Skeletal muscle cell (primary cell): ENCODE measurements around the gene AADAC.
"Not testable (repeated sequence)": the region's sequence is repeated elsewhere in the genome, so short reads cannot be mapped to it uniquely, and the experiment has no call there.

ENCODE experiments used
- DNase-seq: peaks from one replicate; pipeline ENCODE4 v3.0.0-alpha.2; 2010; ENCODE audit warnings: low read depth
- H3K4me3 ChIP-seq: 2 replicates; pipeline ENCODE4 v1.5.1; 2011; ENCODE audit warnings: low read depth, mild to moderate bottlenecking, control low read depth, low read length, moderate library complexity

Gene AADAC

DNA sequence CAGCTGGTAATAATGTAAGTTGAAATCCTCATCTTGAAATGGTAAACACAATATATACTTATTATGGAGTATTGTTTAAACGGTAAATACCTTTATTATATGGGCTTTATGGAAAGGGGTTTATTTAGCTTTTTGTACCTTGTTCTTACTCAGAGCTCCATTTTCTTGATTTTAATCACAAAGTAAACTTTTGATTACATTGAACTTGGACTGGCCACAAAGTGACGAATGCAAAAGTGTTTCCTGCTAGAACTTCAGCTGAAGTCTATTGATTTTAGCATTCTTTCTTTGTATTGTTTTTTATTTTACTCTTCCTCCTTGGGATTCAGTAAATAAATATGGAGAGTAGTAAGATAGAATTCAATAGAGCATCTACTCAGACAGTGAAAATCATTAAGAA, 19.8 kb upstream of the AADAC start:
- no peak for DNase-seq
- H3K4me3 ChIP-seq, result no peak overlapping the region

DNA sequence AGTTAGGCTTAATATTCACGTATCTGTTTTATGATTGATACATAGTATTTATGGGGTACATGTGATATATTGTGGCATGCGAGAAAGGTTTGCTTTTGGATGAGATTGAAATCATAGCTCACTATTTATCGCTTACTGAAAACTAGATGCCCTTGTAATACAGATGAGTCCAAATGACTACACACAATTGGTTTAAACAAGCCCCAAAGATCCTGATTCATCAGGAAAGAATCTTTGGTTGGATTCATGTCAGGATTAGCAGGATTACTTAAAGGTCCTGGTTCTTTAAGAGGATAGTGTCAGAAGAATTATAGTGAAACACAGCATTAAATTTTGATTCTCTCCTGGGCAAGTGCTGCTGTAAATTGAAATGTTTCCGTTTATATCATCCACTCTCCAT, 18.6 kb upstream of the AADAC start:
- H3K4me3 ChIP-seq, result no peak overlapping the region
- peak; percentile 52 for DNase-seq

DNA sequence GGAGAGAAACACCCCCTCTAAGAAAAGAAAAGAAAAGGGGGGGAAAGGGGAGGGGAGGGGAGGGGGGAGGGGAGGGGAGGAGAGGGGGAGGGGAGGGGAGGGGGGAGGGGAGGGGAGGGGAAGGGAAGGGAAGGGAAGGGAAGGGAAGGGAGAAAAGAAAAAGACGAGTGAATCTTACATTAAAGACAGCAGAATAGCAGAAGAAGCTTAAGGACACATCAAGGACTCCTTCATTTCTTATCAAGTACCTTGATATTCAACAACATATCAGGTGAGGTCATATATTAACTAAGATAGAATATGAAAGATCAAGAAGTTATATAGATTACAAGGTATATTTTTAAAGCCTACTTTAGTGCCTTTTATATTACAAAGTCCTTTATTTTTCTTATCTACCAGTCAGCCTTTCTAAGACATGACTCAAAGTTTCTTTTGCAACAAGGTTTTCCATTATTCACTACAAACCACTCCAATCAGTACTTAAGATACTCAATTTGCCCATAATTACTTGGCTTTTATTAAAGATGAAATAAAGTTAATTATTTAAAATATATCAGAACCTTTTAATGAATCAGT, 17.7 kb upstream of the AADAC start:
- no peak for DNase-seq
- H3K4me3 ChIP-seq, result no peak overlapping the region

DNA sequence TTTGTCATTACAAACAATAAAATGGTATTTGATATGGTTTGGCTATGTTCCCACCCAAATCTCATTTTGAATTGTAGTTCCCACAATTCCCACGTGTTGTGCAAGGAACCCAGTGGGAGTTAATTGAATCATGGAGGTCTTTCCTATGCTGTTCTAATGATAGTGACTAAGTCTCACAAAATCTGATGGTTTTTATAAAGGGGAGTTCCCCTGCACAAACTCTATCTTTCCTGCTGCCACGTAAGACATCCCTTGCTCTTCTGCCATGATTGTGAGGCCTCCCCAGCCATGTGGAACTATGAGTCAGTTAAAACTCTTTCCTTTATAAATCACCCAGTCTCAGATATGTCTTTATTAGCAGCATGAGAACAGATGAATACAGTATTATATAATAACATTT, 15.4 kb upstream of the AADAC start:
- no peak overlapping the region for H3K4me3 ChIP-seq
- peak; percentile 71 for DNase-seq

DNA sequence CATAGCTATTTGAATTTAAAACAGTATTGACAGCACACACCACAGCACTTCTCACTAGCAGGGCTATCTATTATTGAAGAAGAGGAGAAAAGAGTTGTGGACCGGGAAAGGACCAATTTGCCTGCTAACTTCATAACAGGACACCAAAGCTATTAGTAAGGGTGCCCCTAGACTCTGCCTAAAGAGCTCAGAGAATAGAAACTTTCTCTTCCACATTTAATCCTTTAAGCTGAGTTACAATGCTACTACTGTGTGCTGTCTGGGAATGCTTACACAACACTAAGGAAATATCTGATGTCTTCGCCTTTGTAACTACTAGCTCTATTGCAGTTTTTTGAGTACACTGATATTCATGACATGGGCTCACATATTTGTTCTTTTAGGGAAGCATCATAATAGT, 13.5 kb upstream of the AADAC start:
- no peak overlapping the region for H3K4me3 ChIP-seq
- DNase-seq, result no peak

DNA sequence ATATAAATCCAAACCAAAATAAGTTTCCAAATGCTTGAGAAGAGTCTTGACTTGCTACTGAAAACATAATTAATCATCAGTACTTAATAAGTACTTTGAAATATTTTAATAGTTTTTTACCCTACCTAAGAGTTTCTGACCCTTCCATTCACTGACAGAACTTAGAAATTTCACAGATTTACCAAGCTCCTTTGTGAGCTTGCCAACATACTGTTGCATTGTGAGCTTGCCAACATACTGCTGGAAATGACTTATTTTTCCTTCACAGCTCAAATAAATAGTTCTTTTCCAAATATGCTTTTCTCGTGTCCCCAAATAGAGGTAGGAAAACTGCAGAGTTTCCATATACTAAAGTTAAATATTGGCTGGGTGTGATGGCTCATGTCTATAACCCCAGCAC, 9.6 kb upstream of the AADAC start:
- no peak for DNase-seq
- H3K4me3 ChIP-seq, result no peak overlapping the region

DNA sequence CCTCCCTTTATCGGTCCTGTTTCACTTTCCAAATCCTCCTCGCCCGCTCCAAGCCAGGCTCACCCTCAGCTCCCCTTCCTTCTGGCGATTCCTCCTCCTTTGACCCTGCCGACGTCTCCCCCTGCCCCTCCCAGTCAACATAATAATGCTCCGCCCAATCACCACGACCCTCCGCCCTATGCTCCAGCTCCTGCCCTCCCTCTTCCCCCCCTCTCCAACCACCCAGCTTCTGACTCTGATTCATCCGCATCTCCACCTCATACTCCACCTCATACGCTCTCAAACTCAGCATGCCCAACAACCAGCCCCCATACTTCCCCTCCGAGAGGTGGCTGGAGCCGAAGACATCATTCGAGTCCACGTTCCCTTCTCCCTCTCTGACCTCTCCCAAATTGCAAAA, 7.1 kb upstream of the AADAC start:
- DNase-seq, result no peak
- no peak overlapping the region for H3K4me3 ChIP-seq

DNA sequence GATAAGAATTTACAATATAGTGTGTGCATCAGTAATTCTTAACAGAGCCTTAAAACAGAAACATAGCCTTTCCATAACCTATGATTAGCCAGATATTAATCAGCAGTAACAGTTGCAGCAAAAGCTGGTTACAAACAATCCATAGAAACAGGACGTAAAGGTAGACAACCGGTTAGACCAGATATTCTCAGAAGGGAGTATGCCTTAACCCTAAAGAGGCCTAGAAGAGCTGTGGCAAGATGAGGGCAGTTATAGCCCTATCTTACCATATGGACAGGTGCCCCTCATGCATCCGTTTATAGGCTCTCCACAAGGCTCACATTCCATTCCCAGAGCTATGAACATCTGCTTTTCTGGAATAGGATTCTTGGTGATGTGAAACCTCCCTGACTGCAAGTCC, 5.0 kb upstream of the AADAC start:
- H3K4me3 ChIP-seq, DNase-seq: not testable (repeated sequence)

DNA sequence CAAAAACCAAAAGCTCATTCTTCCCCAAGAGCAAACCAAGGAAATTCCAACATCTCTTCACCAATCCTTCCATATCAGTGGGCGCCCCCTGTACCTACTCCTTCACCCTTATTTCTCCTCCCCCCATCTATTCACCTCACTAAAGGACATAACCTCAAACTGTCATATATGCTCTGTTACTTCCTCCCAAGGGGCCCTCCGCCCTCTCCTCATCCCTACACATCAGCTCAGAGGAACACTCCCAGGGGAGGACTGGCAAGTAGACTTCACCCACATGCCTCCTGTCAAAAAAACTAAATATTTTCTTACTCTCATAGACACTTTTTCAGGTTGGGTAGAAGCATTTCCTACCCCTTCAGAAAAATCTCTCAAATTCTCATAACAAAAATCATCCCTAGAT, 2.4 kb upstream of the AADAC start:
- no peak for DNase-seq
- no peak overlapping the region for H3K4me3 ChIP-seq

DNA sequence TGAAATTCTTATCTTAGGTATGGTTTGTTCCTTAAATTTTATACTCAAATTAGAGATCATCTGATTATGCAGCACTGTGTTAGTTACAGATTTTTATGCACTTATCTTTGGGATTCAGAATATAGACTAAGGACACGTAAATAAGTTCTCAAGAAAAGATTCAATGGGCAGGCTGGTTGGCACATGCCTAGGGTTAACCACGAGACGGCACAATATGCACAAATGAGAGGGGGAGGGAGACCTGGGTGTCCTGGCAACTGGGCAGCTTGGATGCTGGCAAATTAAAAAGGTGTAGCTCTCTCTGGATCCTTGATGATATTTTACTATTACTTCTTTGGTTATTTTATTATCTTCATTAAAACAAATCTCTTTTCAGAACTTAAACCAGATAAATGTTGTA, 672 bp downstream of the AADAC start:
- no peak for DNase-seq

DNA sequence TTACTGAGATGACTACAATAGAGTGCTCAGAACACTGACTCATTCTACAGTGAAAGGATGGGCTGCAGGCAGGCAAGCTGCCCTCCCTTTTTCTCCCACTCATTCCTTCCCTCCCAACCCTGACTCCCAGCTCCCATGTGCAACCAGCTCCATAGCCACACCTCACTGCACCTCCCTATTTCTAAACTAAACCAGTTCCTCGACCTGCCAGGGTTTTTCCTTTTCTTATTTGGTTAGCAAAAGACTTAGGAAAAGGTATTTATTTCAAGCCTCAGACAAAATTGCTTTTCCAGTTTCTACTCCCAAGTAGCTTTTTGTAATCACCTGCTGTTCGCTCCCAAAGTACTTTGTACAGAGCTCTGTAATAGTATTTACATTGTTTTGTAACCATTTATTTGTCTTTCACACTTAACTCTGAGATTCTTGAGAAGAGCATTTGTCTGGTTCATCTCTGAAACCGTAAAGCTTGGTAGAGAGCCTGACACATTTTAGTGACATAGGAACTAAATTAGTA, 2.2 kb downstream of the AADAC start:
- DNase-seq, result peak; percentile 24
- H3K4me3 ChIP-seq, result no peak overlapping the region

More for the DNA sequence above, 672 bp downstream of the AADAC start:
- H3K4me3 ChIP-seq, result no peak overlapping the region

DNA sequence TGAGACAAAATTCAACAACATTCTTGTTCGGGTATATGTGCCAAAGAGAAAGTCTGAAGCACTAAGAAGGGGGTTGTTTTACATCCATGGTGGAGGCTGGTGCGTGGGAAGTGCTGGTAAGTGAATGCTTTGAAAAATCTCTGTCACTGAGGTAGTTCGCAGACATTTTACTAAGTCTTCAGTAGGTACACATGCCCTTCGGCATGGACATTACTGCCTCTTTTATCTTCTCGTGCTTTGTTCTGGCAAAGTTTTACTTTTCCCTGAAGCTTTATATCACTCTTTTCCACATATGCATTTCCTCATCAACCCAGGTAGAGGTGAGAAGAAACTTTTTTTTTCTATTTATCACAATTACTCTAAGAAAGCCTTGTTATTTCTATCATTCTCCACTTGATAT, 3.6 kb downstream of the AADAC start:
- H3K4me3 ChIP-seq, result no peak overlapping the region
- DNase-seq, result no peak

DNA sequence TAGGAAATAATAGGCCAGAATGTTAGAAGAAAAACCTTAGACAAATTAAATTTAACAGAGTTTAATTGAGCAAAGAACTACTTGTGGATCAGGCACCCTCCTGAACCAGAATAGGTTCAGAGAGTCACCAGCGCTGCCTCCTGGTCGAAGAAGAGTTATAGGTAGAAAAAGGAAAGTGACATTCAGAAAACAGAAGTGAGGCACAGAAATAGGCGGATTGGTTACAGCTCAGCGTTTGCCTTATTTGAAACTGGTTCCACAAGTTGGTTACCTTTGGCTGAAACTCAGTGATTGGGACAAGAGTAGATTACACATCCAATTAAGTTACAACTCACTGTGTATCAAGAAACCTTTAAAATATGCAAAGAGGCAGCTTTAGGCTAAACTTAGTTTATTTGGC, 4.4 kb downstream of the AADAC start:
- no peak for DNase-seq
- no peak overlapping the region for H3K4me3 ChIP-seq

DNA sequence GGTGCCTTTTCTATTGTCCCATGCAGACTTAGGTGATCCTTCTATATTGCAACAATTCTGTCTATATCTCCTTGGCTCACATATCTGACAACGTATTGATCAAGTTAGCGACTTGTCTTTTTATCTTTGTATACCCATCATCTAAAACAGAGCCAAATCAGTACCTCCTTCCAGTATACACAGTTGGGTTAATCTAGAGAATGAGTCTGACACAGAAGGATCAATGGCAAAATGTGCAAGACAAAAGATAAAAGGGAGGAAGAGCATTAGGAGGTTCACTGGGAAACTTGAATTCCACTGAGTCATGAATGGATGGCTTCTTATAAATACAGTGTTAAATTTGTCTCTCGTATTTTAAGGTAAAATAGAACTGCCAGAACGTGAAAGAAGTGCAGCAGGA, 6.0 kb downstream of the AADAC start:
- no peak overlapping the region for H3K4me3 ChIP-seq
- DNase-seq, result no peak

DNA sequence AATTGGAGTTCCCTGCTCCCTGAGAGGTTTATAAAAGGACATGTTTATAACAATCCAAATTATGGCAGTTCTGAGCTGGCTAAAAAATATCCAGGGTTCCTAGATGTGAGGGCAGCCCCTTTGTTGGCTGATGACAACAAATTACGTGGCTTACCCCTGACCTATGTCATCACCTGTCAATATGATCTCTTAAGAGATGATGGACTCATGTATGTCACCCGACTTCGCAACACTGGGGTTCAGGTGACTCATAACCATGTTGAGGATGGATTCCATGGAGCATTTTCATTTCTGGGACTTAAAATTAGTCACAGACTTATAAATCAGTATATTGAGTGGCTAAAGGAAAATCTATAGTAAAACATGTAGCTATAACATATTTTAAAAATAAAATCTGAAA, 13.9 kb downstream of the AADAC start:
- peak; percentile 23 for DNase-seq
- no peak overlapping the region for H3K4me3 ChIP-seq

DNA sequence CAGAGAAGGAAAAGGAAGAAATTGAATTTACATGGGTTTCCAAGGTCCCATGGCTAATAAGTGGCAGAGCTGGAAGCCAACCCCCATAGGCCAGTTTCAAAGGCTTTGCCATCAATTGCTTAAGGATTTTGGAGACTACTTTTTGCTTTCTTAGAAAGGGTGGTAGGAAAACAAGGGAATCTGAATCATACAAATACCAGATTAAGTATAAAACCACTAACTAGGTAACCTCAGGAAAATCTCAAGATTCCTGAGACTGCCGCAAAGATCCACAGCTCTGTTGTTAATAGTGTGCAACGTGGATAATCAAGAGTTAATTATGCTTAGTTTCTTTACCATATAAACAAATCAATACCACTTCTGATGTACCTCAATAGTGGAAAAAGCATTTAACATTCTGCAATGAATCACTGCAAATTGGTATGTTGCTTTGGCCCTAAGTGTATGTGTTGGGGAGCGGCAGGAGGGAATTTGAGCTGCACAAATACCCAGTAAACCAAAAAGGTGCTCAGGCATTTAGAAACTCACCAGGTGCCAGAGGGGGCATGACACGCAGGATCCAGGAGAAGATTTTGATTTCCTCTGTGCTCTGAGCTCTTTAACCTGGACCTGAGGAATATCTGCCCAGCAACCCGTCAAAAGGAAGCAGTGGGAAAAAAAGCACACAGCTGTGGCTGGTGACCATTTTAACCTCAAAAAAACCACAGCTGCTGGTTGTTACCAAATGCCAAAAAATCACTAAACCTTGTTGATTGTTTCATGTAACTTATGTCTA, 22.0 kb downstream of the AADAC start:
- H3K4me3 ChIP-seq, result no peak overlapping the region
- DNase-seq, result peak; percentile 48

DNA sequence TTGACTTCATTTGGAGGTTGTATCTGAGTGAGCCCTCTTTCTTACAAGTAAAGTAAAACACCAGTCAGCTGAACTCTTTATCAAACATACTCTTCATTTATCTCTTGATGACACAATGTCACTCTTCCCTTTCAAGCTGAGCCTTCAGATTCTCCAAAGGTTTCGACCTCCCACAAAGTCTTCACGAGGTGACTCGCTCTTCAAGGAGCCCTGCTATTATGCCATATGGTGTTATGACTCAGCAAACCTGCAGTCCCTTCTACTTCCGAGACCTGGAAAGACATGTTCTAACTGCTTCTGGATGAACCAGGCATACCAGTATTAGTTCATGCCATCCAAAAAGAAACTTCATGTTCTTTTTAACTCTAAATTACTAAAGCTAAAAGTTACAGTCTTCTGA, 23.1 kb downstream of the AADAC start:
- H3K4me3 ChIP-seq, result no peak overlapping the region
- DNase-seq, result peak; percentile 75

DNA sequence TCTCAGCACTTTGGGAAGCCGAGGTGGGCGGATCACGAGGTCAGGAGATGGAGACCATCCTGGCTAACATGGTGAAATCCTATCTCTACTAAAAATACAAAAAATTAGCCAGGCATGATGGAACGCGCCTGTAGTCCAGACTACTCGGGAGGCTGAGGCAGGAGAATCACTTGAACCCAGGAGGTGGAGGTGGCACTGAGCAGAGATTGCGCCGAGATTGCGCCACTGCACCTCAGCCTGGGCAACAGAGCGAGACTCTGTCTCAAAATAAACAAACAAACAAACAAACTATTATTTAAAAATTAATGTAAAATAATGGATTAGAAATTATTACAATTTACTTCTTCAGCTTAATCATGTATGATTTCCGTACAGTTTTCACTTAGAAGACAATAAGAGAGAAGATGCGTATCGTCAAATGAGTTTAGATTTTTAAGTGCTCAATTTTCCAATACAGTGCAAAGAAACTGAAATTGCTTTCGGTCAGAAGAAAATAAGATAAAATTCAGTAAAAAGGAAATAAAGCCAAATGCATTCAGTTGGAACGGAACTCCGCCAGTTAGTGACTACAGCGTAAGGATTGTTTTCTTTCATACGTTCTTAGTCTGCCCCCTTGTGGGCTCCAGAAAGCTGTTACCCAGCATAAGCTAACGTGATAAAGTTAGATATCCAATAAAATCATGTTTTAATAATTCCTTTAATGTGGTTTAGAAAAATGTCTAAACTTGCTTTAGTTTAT, 24.8 kb downstream of the AADAC start:
- H3K4me3 ChIP-seq, result no peak overlapping the region
- peak; percentile 58 for DNase-seq

DNA sequence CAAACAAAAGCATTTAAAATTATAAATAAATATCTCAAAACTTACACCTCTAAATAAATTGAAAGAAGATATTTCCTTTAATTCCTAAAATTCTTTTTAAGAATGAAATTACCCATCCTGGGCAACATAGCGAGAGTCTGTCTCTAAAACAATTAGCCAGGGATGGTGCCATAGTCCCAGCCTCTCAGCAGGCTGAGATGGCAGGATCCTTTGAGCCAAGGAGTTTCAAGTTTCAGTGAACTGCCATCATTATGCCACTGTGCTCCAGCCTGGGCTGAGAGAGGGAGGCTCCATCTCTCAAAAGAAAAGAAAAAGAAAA, 25.4 kb downstream of the AADAC start:
- H3K4me3 ChIP-seq, result no peak overlapping the region
- DNase-seq, result no peak

DNA sequence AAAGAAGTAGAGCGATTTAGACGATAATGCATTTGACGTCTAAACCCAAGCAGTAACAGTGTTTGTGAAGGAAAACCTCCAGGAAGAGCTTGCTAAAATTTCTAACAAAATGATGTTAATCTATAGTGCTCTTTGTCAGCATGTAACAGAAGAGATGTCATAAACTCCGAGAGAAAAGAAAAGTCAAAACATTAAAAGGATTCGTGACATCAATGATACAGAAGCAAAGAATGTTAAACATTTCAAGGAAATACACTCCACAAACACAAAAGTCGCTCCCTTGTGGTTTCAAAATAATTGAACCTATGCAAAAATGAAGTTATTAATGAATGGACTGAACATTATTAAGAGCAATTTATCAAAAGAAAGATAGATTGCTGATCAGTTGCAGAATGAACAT, 27.9 kb downstream of the AADAC start:
- no peak overlapping the region for H3K4me3 ChIP-seq
- no peak for DNase-seq

DNA sequence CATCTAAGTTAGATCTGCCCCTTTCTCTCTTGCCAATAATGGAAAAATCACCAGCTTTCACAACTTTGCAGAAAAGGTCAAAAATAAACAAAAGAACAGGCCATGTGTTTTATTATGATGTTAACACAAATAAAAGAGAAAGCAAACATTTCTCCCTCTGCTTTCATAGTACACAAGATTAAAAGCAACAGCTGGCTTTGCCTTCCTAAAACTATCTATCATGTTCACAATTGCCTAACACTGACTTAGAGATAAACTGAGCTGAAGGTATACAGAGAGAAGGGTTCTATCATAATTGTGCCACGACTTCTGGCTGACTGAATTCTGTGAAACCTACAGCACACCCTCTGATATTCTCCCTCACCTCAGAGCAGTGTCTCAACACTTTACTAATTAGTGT, 29.4 kb downstream of the AADAC start:
- DNase-seq, result no peak
- H3K4me3 ChIP-seq, result no peak overlapping the region
